Measurements from ENCODE around the gene PRR7.

The PRR7 gene

GRCh38 chr5:177471610-177472356 is 25.2 kb downstream of the PRR7 start:
- H3K4me3 ChIP-seq (replicated peaks; ENCODE audit: low read depth, low read length) = peak overlapping the region; percentile 82
- DNase-seq (ENCODE audit: extremely low read depth, low read depth) = no peak

DNA sequence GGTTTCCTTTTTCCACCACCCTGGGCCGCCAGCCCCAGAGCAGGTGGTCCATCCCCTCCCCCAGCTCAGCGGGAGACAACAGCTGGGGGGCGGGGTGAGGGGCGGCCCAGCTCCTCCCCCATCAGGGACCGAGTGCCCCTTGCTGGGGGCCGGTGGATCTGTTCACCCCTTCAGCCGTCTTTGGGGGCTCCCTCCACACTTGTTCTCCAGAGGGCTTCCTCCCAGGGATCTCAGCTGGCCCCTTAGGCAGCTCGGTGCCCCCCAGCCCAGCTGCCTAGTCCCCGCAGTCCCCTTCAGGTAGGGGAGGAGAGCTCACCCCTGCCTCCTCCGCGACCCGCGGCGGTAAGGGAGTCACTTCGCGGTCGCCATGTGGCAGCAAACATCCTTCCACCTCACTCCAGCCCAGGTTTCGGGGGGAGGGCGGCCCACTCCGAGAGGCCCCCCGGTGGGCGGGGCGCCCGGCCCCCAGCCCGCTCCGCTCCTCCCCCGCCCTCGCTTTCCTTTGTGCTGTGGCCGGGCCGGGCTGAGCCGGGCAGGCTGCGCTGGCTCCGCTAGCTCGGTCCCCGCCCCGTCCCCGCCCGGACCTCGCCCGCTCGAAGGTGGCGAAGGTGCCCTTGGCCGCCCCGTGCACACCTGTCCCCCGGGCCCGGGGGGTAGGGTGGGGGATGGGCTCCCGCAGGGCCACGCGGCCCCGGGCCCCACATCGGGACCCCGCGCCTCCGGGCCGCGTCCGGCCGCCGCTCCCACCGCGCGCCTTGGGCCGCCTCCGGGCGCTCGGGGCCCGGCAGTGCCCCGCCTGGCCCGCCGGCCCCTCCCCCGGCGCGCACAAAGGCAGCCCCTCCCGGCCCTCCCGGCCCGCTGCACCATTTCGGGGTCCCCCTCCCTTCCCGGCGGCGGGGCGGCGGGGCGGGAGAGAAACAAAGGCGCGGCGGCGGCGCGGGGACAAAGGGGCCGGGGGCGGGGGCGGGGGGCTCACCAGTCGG is 26.1 kb downstream of the PRR7 start:
- no peak for DNase-seq (ENCODE audit: extremely low read depth, low read depth)
- peak overlapping the region; percentile 82 for H3K4me3 ChIP-seq (replicated peaks; ENCODE audit: low read depth, low read length)
- TF ChIP-seq, protein P1, sequence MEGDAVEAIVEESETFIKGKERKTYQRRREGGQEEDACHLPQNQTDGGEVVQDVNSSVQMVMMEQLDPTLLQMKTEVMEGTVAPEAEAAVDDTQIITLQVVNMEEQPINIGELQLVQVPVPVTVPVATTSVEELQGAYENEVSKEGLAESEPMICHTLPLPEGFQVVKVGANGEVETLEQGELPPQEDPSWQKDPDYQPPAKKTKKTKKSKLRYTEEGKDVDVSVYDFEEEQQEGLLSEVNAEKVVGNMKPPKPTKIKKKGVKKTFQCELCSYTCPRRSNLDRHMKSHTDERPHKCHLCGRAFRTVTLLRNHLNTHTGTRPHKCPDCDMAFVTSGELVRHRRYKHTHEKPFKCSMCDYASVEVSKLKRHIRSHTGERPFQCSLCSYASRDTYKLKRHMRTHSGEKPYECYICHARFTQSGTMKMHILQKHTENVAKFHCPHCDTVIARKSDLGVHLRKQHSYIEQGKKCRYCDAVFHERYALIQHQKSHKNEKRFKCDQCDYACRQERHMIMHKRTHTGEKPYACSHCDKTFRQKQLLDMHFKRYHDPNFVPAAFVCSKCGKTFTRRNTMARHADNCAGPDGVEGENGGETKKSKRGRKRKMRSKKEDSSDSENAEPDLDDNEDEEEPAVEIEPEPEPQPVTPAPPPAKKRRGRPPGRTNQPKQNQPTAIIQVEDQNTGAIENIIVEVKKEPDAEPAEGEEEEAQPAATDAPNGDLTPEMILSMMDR (IDR thresholded peaks at IDR 0.05; ENCODE audit: low read depth, low read length, missing control alignments) = no peak

More at GRCh38 chr5:177471610-177472356, 25.2 kb downstream of the PRR7 start:
- TF ChIP-seq, protein P1 (IDR thresholded peaks at IDR 0.05; ENCODE audit: low read depth, low read length, missing control alignments) = no peak

- TF ChIP-seq, protein P1 (IDR thresholded peaks at IDR 0.05; ENCODE audit: low read depth, low read length, missing control alignments) = no peak
- peak within 1 kb of the TSS; percentile 82 for H3K4me3 ChIP-seq (replicated peaks; ENCODE audit: low read depth, low read length)
- DNase-seq (ENCODE audit: extremely low read depth, low read depth) = no peak
These were observed 26.9 kb downstream of the PRR7 start, which contains the start of gene DBN1 for GRCh38 chr5:177473443-177474001. DBN1 (minus strand) TSS chr5:177473634; CDS start chr5:177473521, 113 bp downstream.

- H3K4me3 ChIP-seq (replicated peaks; ENCODE audit: low read depth, low read length) = no peak overlapping the region
- TF ChIP-seq, protein P1 (IDR thresholded peaks at IDR 0.05; ENCODE audit: low read depth, low read length, missing control alignments) = no peak
- no peak for DNase-seq (ENCODE audit: extremely low read depth, low read depth)
These were observed 27.4 kb downstream of the PRR7 start for GRCh38 chr5:177474002-177474476.

- H3K4me3 ChIP-seq (replicated peaks; ENCODE audit: low read depth, low read length) = no peak overlapping the region
- TF ChIP-seq, protein P1 (IDR thresholded peaks at IDR 0.05; ENCODE audit: low read depth, low read length, missing control alignments) = no peak
- DNase-seq (ENCODE audit: extremely low read depth, low read depth) = no peak
These were observed 28.4 kb downstream of the PRR7 start for GRCh38 chr5:177474846-177475562.

All from HFF-Myc (cell line).